Neural cell (in vitro differentiated cells): ENCODE data around the gene IPPK.

Experiments used
- CTCF ChIP-seq: fragments of 450-650 bp; IDR thresholded peaks from 2 replicates; pipeline ENCODE4 v1.5.1; 2014; ENCODE audit warnings: antibody characterized with exemption, mild to moderate bottlenecking, moderate library complexity; ENCODE audit not compliant: poor library complexity, severe bottlenecking
- EP300 ChIP-seq: fragments of 450-650 bp; conservative IDR thresholded peaks from 2 replicates; pipeline ENCODE4 v1.6.1; 2014; ENCODE audit warnings: antibody characterized with exemption, mild to moderate bottlenecking, moderate library complexity; ENCODE audit not compliant: poor library complexity, severe bottlenecking
- EZH2 ChIP-seq: fragments of 200-600, 300-800 bp; shearing (Covaris generic), sonication (generic); IDR thresholded peaks from 2 replicates; pipeline ENCODE4 v1.6.1; 2014; ENCODE audit warnings: antibody characterized with exemption, low read length, borderline replicate concordance, mild to moderate bottlenecking; ENCODE audit not compliant: insufficient read depth, poor library complexity, severe bottlenecking
- MXI1 ChIP-seq: fragments of 450-650 bp; conservative IDR thresholded peaks from 2 replicates; pipeline ENCODE4 v1.6.1; 2014; ENCODE audit warnings: antibody characterized with exemption, mild to moderate bottlenecking; ENCODE audit not compliant: poor library complexity, severe bottlenecking
- POLR2AphosphoS5 ChIP-seq: IDR thresholded peaks from 2 replicates; pipeline ENCODE4 v1.6.1; 2012
- RAD21 ChIP-seq: fragments of 450-650 bp; conservative IDR thresholded peaks from 2 replicates; pipeline ENCODE4 v1.6.1; 2014; ENCODE audit warnings: antibody characterized with exemption, mild to moderate bottlenecking, moderate library complexity
- REST ChIP-seq: IDR thresholded peaks from 2 replicates; pipeline ENCODE4 v1.6.1; 2012; ENCODE audit warnings: borderline replicate concordance
- SMC3 ChIP-seq: fragments of 450-650 bp; conservative IDR thresholded peaks from 2 replicates; pipeline ENCODE4 v1.6.1; 2014; ENCODE audit warnings: antibody characterized with exemption, mild to moderate bottlenecking, moderate library complexity; ENCODE audit not compliant: poor library complexity
- TAF1 ChIP-seq: IDR thresholded peaks from 2 replicates; pipeline ENCODE4 v1.6.1; 2012; ENCODE audit warnings: low read depth

DNA sequence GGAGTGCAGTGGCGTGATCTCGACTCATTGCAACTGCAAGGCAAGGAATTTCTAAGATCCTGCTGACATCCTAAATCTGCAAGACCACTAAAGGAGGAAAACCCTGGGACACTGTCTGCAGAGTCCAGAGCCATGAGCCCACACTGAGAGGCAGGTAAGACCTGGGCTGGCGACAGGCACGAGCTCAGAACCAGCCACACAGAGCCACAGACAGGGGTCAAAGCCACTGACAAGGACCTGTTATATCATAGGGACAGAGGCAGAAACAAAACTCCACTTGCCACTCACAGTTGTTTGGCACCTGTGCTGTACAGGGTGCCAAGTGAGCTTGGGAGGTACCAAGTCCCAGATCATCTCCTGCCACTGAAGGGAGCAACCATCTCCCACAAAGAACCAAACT lies 34.2 kb downstream of the IPPK start:
- TF ChIP-seq CTCF (no peak), POLR2AphosphoS5 (no peak), EZH2 (no peak), TAF1 (no peak), RAD21 (no peak), REST (no peak), MXI1 (no peak), EP300 (no peak), SMC3 (no peak)
